ENCODE data around the gene SDHAF4. TPM values are rescaled to one million over a fixed set of nuclear protein-coding genes. Genes with fewer than 3 reads are reported as not detected.

The SDHAF4 gene
- total RNA-seq, 2 donors from 2014 or later = 3.0 to 7.3 TPM

DNA sequence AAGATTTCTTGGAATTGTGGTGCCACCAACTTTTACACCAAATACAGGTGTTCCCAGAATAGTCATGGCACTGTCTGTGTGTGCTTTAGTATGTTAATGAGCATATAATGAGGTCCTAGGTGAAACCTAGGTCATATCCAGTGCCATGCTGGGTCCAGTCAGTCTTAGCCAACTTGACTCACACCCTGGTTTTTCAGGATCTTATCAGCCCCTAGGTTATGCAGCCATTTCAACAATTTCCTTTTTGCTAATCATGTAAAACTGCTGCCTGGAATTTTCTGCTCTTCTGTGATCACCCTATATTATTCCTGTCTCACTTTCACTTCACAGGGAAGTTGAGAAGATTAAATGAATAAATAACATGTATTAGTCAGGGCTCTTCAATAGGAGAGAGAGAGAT is 23.7 kb downstream of the SDHAF4 start:
- H3K4me3 ChIP-seq = no peak overlapping the region
- no peaks in the 10 kb centered on the region for H3K4me1 ChIP-seq
- no peaks in the 10 kb centered on the region for H3K9me3 ChIP-seq
- H3K27ac ChIP-seq = no peak overlapping the region
- intact Hi-C loops (cut with DNase I) = no loop called here
- TF ChIP-seq, protein P1, sequence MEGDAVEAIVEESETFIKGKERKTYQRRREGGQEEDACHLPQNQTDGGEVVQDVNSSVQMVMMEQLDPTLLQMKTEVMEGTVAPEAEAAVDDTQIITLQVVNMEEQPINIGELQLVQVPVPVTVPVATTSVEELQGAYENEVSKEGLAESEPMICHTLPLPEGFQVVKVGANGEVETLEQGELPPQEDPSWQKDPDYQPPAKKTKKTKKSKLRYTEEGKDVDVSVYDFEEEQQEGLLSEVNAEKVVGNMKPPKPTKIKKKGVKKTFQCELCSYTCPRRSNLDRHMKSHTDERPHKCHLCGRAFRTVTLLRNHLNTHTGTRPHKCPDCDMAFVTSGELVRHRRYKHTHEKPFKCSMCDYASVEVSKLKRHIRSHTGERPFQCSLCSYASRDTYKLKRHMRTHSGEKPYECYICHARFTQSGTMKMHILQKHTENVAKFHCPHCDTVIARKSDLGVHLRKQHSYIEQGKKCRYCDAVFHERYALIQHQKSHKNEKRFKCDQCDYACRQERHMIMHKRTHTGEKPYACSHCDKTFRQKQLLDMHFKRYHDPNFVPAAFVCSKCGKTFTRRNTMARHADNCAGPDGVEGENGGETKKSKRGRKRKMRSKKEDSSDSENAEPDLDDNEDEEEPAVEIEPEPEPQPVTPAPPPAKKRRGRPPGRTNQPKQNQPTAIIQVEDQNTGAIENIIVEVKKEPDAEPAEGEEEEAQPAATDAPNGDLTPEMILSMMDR (IDR thresholded peaks at IDR 0.05) = no peak
- TF ChIP-seq POLR2A (IDR thresholded peaks at IDR 0.05) = no peak
- DNase-seq (no peak), ATAC-seq (no peak)
- H3K27me3 ChIP-seq = no peaks in the 10 kb centered on the region
- H3K36me3 ChIP-seq (replicated peaks in 1 of 2; ENCODE audit: insufficient read depth in 1 of 2, low read depth in 2 of 2) = no peaks in the 10 kb centered on the region

DNA sequence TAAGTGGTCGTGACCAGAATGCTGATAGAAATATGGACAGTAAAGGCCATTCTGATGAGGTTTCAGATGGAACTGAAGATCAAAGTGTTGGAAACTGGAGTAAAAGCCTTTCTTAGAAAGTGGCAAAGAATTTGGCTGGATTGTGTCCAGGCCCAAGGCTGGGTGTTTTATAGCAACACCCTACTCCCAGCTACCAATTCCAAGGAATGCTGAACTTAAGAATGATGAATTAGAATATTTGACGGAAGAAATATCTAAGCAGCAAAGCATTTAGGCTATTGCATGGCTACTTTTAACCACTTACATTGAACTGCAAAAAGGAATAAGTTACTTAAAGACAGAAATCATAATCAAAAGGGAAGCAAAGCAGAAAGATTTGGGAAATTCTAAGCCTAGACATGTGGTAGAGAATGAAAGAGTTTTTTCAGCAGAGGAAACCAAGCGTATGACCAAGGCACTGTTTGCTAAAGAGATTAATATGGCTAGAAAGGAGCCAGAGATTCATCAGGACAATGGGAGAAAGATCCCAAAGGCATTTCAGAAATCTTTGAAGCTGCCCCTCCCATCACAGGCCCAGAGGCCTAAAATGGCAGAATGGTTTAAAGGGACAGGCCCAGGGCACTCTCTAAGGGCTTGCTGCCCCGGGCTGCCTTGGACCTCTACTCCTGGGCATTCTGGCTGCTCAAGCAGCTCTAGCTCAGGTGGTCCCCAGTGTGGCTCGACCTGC is 25.8 kb downstream of the SDHAF4 start:
- Histone ChIP-seq H3K27ac (no peak overlapping the region), H3K27me3 (no peaks in the 10 kb centered on the region), H3K9me3 (no peaks in the 10 kb centered on the region), H3K36me3 (replicated peaks in 1 of 2; ENCODE audit: insufficient read depth in 1 of 2, low read depth in 2 of 2) (no peaks in the 10 kb centered on the region), H3K4me3 (no peak overlapping the region), H3K4me1 (no peaks in the 10 kb centered on the region)
- ATAC-seq (no peak), DNase-seq (no peak)
- TF ChIP-seq, protein P1 (IDR thresholded peaks at IDR 0.05) = no peak
- no peak for TF ChIP-seq POLR2A (IDR thresholded peaks at IDR 0.05)
- intact Hi-C loops (cut with DNase I) = no loop called here
- WGBS, 2 donors = 80 to 85% methylated on average over 5 of the region's 5 CpGs

DNA sequence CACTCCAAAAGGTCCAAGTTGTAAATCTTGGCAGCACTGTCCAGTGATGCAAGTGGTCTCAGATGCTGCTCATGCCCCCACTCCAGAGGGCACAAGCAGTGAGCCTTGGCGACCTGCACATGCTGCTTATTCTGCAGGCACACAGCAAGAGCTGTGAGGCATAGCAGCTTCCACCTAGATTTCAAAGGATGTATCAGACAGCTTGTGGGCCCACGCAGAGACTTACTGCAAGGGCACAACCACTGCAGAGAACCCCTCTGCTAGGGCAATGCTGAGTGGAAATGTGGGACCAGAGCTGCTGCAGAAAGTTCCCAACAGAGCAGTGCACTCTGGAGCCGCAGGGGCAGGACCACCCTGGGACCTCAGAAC is 26.4 kb downstream of the SDHAF4 start:
- H3K9me3 ChIP-seq = no peaks in the 10 kb centered on the region
- no peaks in the 10 kb centered on the region for H3K4me1 ChIP-seq
- TF ChIP-seq, protein P1 (IDR thresholded peaks at IDR 0.05) = no peak
- TF ChIP-seq POLR2A (IDR thresholded peaks at IDR 0.05) = no peak
- 100% methylated on average over 1 to 3 of the region's 3 CpGs for WGBS, 2 donors
- no peak for ATAC-seq
- intact Hi-C loops (cut with DNase I) = no loop called here
- H3K27ac ChIP-seq = no peak overlapping the region
- DNase-seq = no peak
- no peaks in the 10 kb centered on the region for H3K36me3 ChIP-seq (replicated peaks in 1 of 2; ENCODE audit: insufficient read depth in 1 of 2, low read depth in 2 of 2)
- H3K27me3 ChIP-seq = no peaks in the 10 kb centered on the region
- no peak overlapping the region for H3K4me3 ChIP-seq

DNA sequence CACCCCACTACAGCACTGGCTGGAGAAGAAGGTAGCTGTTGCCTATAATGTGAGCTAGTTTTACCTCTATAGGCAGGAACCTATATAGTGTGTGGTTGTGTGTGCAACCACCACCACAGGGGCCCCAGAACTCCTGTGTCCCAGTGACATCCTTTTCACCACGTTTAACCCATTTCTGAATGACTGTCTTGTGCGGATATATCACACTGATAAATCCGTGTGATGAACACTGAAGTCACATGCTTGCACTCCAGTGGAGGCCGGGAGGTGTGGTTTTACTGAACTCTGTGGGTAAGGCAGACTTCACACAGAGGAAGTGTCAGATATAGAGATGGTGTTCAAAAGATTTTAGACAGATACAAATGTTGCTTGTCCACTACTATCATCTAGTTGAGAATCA is 32.5 kb downstream of the SDHAF4 start:
- DNase-seq (no peak), ATAC-seq (no peak)
- H3K36me3 ChIP-seq (replicated peaks in 1 of 2; ENCODE audit: insufficient read depth in 1 of 2, low read depth in 2 of 2) = no peaks in the 10 kb centered on the region
- intact Hi-C loops (cut with DNase I) = no loop called here
- no peak overlapping the region for H3K4me3 ChIP-seq
- H3K4me1 ChIP-seq = no peaks in the 10 kb centered on the region
- TF ChIP-seq POLR2A (IDR thresholded peaks at IDR 0.05) = no peak
- TF ChIP-seq, protein P1 (IDR thresholded peaks at IDR 0.05) = no peak
- peaks cover 0 to 8% (median 0%) of the 10 kb centered on the region in 3 donors for H3K9me3 ChIP-seq
- no peaks in the 10 kb centered on the region for H3K27me3 ChIP-seq
- no peak overlapping the region for H3K27ac ChIP-seq
- WGBS, 2 donors = 63 to 64% methylated on average over 4 of the region's 4 CpGs

DNA sequence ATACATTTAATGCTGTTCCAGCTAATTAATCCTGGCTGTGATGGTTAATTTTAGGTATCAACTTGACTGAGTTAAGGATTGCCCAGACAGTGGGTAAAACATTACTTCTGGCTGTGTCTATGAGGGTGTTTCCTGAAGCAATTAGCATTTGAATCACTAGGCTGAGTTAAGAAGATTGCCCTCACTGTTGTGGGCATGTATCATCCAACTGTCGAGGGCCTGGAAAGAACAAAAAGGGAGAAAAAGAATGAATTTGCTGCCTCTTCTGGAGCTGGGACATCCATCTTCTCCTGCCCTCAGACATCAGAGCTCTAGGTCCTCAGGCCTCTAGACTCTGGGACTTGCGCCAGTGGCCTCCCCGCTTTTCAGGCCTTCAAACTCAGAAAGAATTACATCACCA is 34.3 kb downstream of the SDHAF4 start:
- no peak for ATAC-seq

More for the DNA sequence above, 34.3 kb downstream of the SDHAF4 start:
- no peak overlapping the region for H3K4me3 ChIP-seq
- WGBS, 2 donors = 69 to 72% methylated on average over 3 of the region's 3 CpGs
- no peak overlapping the region for H3K27ac ChIP-seq
- H3K27me3 ChIP-seq = no peaks in the 10 kb centered on the region
- no peak for DNase-seq
- intact Hi-C loops (cut with DNase I) = no loop called here
- H3K4me1 ChIP-seq = no peaks in the 10 kb centered on the region
- TF ChIP-seq POLR2A (IDR thresholded peaks at IDR 0.05) = no peak
- no peaks in the 10 kb centered on the region for H3K36me3 ChIP-seq (replicated peaks in 1 of 2; ENCODE audit: insufficient read depth in 1 of 2, low read depth in 2 of 2)
- H3K9me3 ChIP-seq = peaks cover 0 to 13% (median 0%) of the 10 kb centered on the region in 3 donors

Measured in body of pancreas (tissue), 4 donors.